Measurements from ENCODE around the gene HGS. TPM values are rescaled to one million over a fixed set of nuclear protein-coding genes. Genes with fewer than 3 reads are reported as not detected.

Gene HGS
- polyA plus RNA-seq, 1 donor from 2014 or later, result 81.1 TPM

DNA sequence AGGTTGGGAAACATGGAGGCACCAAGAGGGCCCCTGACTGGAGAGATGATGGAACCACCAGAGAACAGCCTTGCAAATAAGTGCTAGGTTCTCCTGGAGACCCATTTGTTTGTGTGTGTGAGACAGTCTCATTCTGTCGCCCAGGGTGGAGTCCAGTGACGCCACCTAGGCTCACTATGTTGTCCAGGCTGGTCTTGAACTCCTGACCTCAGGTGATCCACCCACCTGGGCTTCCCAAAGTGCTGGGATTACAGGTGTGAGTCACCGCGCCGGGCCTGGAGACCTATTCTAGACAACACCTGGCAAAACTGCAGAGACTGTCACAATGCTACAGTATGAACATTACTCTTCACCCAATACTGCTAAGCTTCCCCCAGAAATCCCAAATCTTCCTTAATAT, 48.4 kb upstream of the HGS start:
- Histone ChIP-seq H3K9ac (ENCODE audit: low read length) (no peak overlapping the region), H3K79me2 (replicated peaks; ENCODE audit: insufficient read depth, low read length) (peaks cover 41% of the 10 kb centered on the region), H3F3A (ENCODE audit: insufficient read depth, low read length, poor library complexity, severe bottlenecking) (no peaks in the 10 kb centered on the region), H3K9me3 (ENCODE audit: low read length) (no peaks in the 10 kb centered on the region), H4K20me1 (ENCODE audit: insufficient read depth) (no peaks in the 10 kb centered on the region), H3K9me2 (ENCODE audit: insufficient read depth, low read length) (no peaks in the 10 kb centered on the region), H3K4me3 (ENCODE audit: low read length) (peak overlapping the region; percentile 95), H3K36me3 (ENCODE audit: insufficient read depth, low read length) (no peaks in the 10 kb centered on the region), H2AFZ (ENCODE audit: low read depth, low read length) (no peak overlapping the region), H3K27me3 (ENCODE audit: insufficient read depth, low read depth, low read length) (no peaks in the 10 kb centered on the region), H3K27ac (ENCODE audit: low read length) (no peak overlapping the region), H3K4me2 (ENCODE audit: low read length) (peak overlapping the region; percentile 81)
- TF ChIP-seq TAF1 (IDR thresholded peaks at IDR 0.05; ENCODE audit: low read depth), result no peak
- no peak for TF ChIP-seq CTCF (IDR thresholded peaks at IDR 0.05; ENCODE audit: poor library complexity, severe bottlenecking)
- TF ChIP-seq, protein P1, sequence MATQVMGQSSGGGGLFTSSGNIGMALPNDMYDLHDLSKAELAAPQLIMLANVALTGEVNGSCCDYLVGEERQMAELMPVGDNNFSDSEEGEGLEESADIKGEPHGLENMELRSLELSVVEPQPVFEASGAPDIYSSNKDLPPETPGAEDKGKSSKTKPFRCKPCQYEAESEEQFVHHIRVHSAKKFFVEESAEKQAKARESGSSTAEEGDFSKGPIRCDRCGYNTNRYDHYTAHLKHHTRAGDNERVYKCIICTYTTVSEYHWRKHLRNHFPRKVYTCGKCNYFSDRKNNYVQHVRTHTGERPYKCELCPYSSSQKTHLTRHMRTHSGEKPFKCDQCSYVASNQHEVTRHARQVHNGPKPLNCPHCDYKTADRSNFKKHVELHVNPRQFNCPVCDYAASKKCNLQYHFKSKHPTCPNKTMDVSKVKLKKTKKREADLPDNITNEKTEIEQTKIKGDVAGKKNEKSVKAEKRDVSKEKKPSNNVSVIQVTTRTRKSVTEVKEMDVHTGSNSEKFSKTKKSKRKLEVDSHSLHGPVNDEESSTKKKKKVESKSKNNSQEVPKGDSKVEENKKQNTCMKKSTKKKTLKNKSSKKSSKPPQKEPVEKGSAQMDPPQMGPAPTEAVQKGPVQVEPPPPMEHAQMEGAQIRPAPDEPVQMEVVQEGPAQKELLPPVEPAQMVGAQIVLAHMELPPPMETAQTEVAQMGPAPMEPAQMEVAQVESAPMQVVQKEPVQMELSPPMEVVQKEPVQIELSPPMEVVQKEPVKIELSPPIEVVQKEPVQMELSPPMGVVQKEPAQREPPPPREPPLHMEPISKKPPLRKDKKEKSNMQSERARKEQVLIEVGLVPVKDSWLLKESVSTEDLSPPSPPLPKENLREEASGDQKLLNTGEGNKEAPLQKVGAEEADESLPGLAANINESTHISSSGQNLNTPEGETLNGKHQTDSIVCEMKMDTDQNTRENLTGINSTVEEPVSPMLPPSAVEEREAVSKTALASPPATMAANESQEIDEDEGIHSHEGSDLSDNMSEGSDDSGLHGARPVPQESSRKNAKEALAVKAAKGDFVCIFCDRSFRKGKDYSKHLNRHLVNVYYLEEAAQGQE (IDR thresholded peaks at IDR 0.05; ENCODE audit: borderline replicate concordance), result no peak
- no peak for TF ChIP-seq SMC3 (conservative IDR thresholded peaks at IDR 0.05; ENCODE audit: poor library complexity)
- TF ChIP-seq RAD21 (conservative IDR thresholded peaks at IDR 0.05), result no peak
- no peak for TF ChIP-seq EZH2 (IDR thresholded peaks at IDR 0.05; ENCODE audit: borderline replicate concordance, insufficient read depth, low read length, poor library complexity, severe bottlenecking)
- no peak for TF ChIP-seq EP300 (conservative IDR thresholded peaks at IDR 0.05; ENCODE audit: poor library complexity, severe bottlenecking)
- no peak for TF ChIP-seq POLR2AphosphoS5 (IDR thresholded peaks at IDR 0.05)
- no peak for TF ChIP-seq MXI1 (conservative IDR thresholded peaks at IDR 0.05; ENCODE audit: poor library complexity, severe bottlenecking)

- no peak for TF ChIP-seq MXI1 (conservative IDR thresholded peaks at IDR 0.05; ENCODE audit: poor library complexity, severe bottlenecking)
- no peak for TF ChIP-seq EP300 (conservative IDR thresholded peaks at IDR 0.05; ENCODE audit: poor library complexity, severe bottlenecking)
- TF ChIP-seq SMC3 (conservative IDR thresholded peaks at IDR 0.05; ENCODE audit: poor library complexity), result no peak
- TF ChIP-seq RAD21 (conservative IDR thresholded peaks at IDR 0.05), result no peak
- TF ChIP-seq POLR2AphosphoS5 (IDR thresholded peaks at IDR 0.05), result no peak
- TF ChIP-seq TAF1 (IDR thresholded peaks at IDR 0.05; ENCODE audit: low read depth), result no peak
- no peak for TF ChIP-seq EZH2 (IDR thresholded peaks at IDR 0.05; ENCODE audit: borderline replicate concordance, insufficient read depth, low read length, poor library complexity, severe bottlenecking)
- TF ChIP-seq CTCF (IDR thresholded peaks at IDR 0.05; ENCODE audit: poor library complexity, severe bottlenecking), result no peak
- TF ChIP-seq, protein P1 (IDR thresholded peaks at IDR 0.05; ENCODE audit: borderline replicate concordance), result no peak
- H4K20me1 ChIP-seq (ENCODE audit: insufficient read depth), result no peaks in the 10 kb centered on the region
- H3K4me2 ChIP-seq (ENCODE audit: low read length), result peak overlapping the region; percentile 81
- H3K4me3 ChIP-seq (ENCODE audit: low read length), result peak overlapping the region; percentile 95
- peak overlapping the region; percentile 78 for H3K27ac ChIP-seq (ENCODE audit: low read length)
- no peaks in the 10 kb centered on the region for H3K9me2 ChIP-seq (ENCODE audit: insufficient read depth, low read length)
- no peaks in the 10 kb centered on the region for H3K27me3 ChIP-seq (ENCODE audit: insufficient read depth, low read depth, low read length)
- H2AFZ ChIP-seq (ENCODE audit: low read depth, low read length), result peak overlapping the region; percentile 27
- H3K9ac ChIP-seq (ENCODE audit: low read length), result peak overlapping the region; percentile 87
- no peaks in the 10 kb centered on the region for H3F3A ChIP-seq (ENCODE audit: insufficient read depth, low read length, poor library complexity, severe bottlenecking)
- no peaks in the 10 kb centered on the region for H3K36me3 ChIP-seq (ENCODE audit: insufficient read depth, low read length)
- H3K9me3 ChIP-seq (ENCODE audit: low read length), result no peaks in the 10 kb centered on the region
- H3K79me2 ChIP-seq (replicated peaks; ENCODE audit: insufficient read depth, low read length), result peaks cover 41% of the 10 kb centered on the region
Measured at GRCh38 chr17:81635973-81636504, 47.8 kb upstream of the HGS start.
